Activated naive CD8-positive, alpha-beta T cell (primary cell): ENCODE measurements around the gene KCNN2.

Experiments used
- H3K27ac Mint-ChIP-seq: one replicate; pipeline ENCODE4 v1.8.0; 2021; ENCODE audit warnings: mixed read lengths
- H3K27me3 Mint-ChIP-seq: one replicate; pipeline ENCODE4 v1.8.0; 2021; ENCODE audit warnings: mixed read lengths
- H3K36me3 Mint-ChIP-seq: one replicate; pipeline ENCODE4 v1.8.0; 2021; ENCODE audit warnings: mixed read lengths
- H3K4me1 Mint-ChIP-seq: one replicate; pipeline ENCODE4 v1.8.0; 2021; ENCODE audit warnings: low read depth, mixed read lengths
- H3K4me3 Mint-ChIP-seq: one replicate; pipeline ENCODE4 v1.8.0; 2021; ENCODE audit warnings: mild to moderate bottlenecking, mixed read lengths
- H3K9me3 Mint-ChIP-seq: one replicate; pipeline ENCODE4 v1.8.0; 2021; ENCODE audit warnings: low read depth, mixed read lengths

KCNN2 gene

GRCh38 chr5:114346181-114346580, 15.7 kb upstream of the KCNN2 start:
- H3K4me3 Mint-ChIP-seq, result no peak overlapping the region

GRCh38 chr5:114355086-114355830, 6.6 kb upstream of the KCNN2 start:
- Mint-ChIP-seq H3K27ac (no peak overlapping the region), H3K4me3 (no peak overlapping the region), H3K9me3 (no peaks in the 10 kb centered on the region), H3K36me3 (no peaks in the 10 kb centered on the region), H3K27me3 (peaks cover 13% of the 10 kb centered on the region), H3K4me1 (no peaks in the 10 kb centered on the region)

More at GRCh38 chr5:114346181-114346580, 15.7 kb upstream of the KCNN2 start:
- Mint-ChIP-seq H3K36me3 (no peaks in the 10 kb centered on the region), H3K27me3 (no peaks in the 10 kb centered on the region), H3K9me3 (no peaks in the 10 kb centered on the region), H3K27ac (no peak overlapping the region), H3K4me1 (no peaks in the 10 kb centered on the region)

- H3K9me3 Mint-ChIP-seq, result no peaks in the 10 kb centered on the region
- no peak overlapping the region for H3K4me3 Mint-ChIP-seq
- no peaks in the 10 kb centered on the region for H3K36me3 Mint-ChIP-seq
- H3K27me3 Mint-ChIP-seq, result peaks cover 18% of the 10 kb centered on the region
- peaks cover 4% of the 10 kb centered on the region for H3K4me1 Mint-ChIP-seq
- no peak overlapping the region for H3K27ac Mint-ChIP-seq
These were observed 3.5 kb upstream of the KCNN2 start for GRCh38 chr5:114358329-114358728.

- H3K9me3 Mint-ChIP-seq, result no peaks in the 10 kb centered on the region
- H3K36me3 Mint-ChIP-seq, result no peaks in the 10 kb centered on the region
- no peak overlapping the region for H3K4me3 Mint-ChIP-seq
- H3K4me1 Mint-ChIP-seq, result peaks cover 8% of the 10 kb centered on the region
- H3K27me3 Mint-ChIP-seq, result peaks cover 27% of the 10 kb centered on the region
- H3K27ac Mint-ChIP-seq, result no peak overlapping the region
These were observed 1.5 kb upstream of the KCNN2 start for GRCh38 chr5:114360357-114360756.

GRCh38 chr5:114360816-114361723, 800 bp upstream of the KCNN2 start:
- Mint-ChIP-seq H3K36me3 (no peaks in the 10 kb centered on the region), H3K27ac (no peak overlapping the region), H3K4me3 (no peak overlapping the region), H3K9me3 (no peaks in the 10 kb centered on the region), H3K27me3 (peaks cover 27% of the 10 kb centered on the region), H3K4me1 (peaks cover 8% of the 10 kb centered on the region)

- H3K4me3 Mint-ChIP-seq, result no peak overlapping the region
- peaks cover 8% of the 10 kb centered on the region for H3K4me1 Mint-ChIP-seq
- H3K27me3 Mint-ChIP-seq, result peaks cover 24% of the 10 kb centered on the region
- no peaks in the 10 kb centered on the region for H3K36me3 Mint-ChIP-seq
- no peaks in the 10 kb centered on the region for H3K9me3 Mint-ChIP-seq
- H3K27ac Mint-ChIP-seq, result no peak overlapping the region
These were observed 517 bp downstream of the KCNN2 start for GRCh38 chr5:114362197-114362976.

GRCh38 chr5:114362977-114363761, 1.3 kb downstream of the KCNN2 start:
- Mint-ChIP-seq H3K27me3 (peaks cover 24% of the 10 kb centered on the region), H3K27ac (no peak overlapping the region), H3K4me1 (peaks cover 8% of the 10 kb centered on the region), H3K9me3 (no peaks in the 10 kb centered on the region), H3K4me3 (no peak overlapping the region), H3K36me3 (no peaks in the 10 kb centered on the region)

GRCh38 chr5:114363837-114364236, 2.0 kb downstream of the KCNN2 start:
- Mint-ChIP-seq H3K4me3 (no peak overlapping the region), H3K9me3 (no peaks in the 10 kb centered on the region), H3K4me1 (peaks cover 8% of the 10 kb centered on the region), H3K27ac (no peak overlapping the region), H3K27me3 (peaks cover 24% of the 10 kb centered on the region), H3K36me3 (no peaks in the 10 kb centered on the region)

GRCh38 chr5:114367029-114367428, 5.2 kb downstream of the KCNN2 start:
- no peaks in the 10 kb centered on the region for H3K9me3 Mint-ChIP-seq
- H3K36me3 Mint-ChIP-seq, result no peaks in the 10 kb centered on the region

GRCh38 chr5:114369680-114370417, 8.0 kb downstream of the KCNN2 start:
- Mint-ChIP-seq H3K4me1 (no peaks in the 10 kb centered on the region), H3K27me3 (peaks cover 2% of the 10 kb centered on the region), H3K27ac (no peak overlapping the region), H3K4me3 (no peak overlapping the region), H3K36me3 (no peaks in the 10 kb centered on the region), H3K9me3 (no peaks in the 10 kb centered on the region)

More at GRCh38 chr5:114367029-114367428, 5.2 kb downstream of the KCNN2 start:
- no peak overlapping the region for H3K4me3 Mint-ChIP-seq
- peaks cover 11% of the 10 kb centered on the region for H3K27me3 Mint-ChIP-seq
- no peak overlapping the region for H3K27ac Mint-ChIP-seq
- peaks cover 4% of the 10 kb centered on the region for H3K4me1 Mint-ChIP-seq

- Mint-ChIP-seq H3K9me3 (no peaks in the 10 kb centered on the region), H3K4me1 (no peaks in the 10 kb centered on the region), H3K4me3 (no peak overlapping the region), H3K27ac (no peak overlapping the region), H3K27me3 (peaks cover 4% of the 10 kb centered on the region), H3K36me3 (no peaks in the 10 kb centered on the region)
These were observed 15.4 kb downstream of the KCNN2 start for GRCh38 chr5:114377050-114377844.

GRCh38 chr5:114377946-114378345, 16.1 kb downstream of the KCNN2 start:
- H3K36me3 Mint-ChIP-seq, result no peaks in the 10 kb centered on the region
- H3K27ac Mint-ChIP-seq, result no peak overlapping the region
- no peak overlapping the region for H3K4me3 Mint-ChIP-seq
- peaks cover 4% of the 10 kb centered on the region for H3K27me3 Mint-ChIP-seq
- H3K9me3 Mint-ChIP-seq, result no peaks in the 10 kb centered on the region
- no peaks in the 10 kb centered on the region for H3K4me1 Mint-ChIP-seq

- Mint-ChIP-seq H3K4me3 (no peak overlapping the region), H3K27ac (no peak overlapping the region), H3K9me3 (no peaks in the 10 kb centered on the region), H3K4me1 (no peaks in the 10 kb centered on the region), H3K27me3 (peaks cover 6% of the 10 kb centered on the region), H3K36me3 (no peaks in the 10 kb centered on the region)
These were observed 18.9 kb downstream of the KCNN2 start for GRCh38 chr5:114380721-114381120.
